ENCODE data around the gene TCFL5.

DNA sequence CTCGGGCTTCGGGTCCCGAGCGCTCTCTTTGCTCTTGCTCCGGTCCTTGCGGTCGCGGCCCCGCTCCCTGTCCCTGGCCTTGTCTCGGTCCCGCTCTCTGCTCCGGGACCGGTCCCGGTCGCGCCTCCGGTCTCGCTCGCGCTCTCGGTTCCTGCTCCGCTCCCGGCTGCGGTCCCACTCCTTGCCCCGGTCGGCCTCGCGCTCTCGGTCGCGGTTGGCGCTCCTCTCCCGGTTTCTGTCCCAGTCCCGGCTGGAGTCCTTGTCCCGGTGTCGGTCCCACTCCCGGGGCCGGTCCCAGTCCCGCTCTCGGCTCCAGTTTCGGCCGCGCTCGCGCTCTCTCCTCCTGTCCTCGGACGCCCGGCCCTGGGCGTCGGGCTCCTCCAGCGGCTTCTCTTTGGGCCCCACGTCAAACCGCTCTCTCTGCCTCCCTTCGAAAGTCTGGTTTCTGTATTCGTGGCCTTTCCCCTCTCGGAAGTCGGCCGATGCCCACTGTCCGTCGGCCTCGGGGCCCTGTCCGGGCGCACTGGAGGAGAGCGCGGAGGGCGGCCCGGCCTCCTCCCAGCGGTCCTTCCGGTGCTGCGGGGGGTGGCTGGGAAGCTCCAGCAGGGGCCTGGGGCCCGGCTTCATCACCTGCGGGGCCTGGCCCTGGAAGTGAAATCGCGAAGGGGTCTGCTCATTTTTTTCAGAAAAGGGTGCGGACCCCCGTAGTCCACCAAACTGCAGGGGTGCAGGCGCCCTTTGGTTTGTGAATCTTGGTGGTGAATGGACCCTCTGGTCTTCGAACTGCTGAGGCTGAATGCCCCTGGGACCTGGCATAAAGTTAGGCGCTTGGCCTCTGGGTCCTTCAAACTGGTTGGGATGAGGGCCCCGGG lies 17.9 kb upstream of the TCFL5 start:
- TF ChIP-seq, protein P1, sequence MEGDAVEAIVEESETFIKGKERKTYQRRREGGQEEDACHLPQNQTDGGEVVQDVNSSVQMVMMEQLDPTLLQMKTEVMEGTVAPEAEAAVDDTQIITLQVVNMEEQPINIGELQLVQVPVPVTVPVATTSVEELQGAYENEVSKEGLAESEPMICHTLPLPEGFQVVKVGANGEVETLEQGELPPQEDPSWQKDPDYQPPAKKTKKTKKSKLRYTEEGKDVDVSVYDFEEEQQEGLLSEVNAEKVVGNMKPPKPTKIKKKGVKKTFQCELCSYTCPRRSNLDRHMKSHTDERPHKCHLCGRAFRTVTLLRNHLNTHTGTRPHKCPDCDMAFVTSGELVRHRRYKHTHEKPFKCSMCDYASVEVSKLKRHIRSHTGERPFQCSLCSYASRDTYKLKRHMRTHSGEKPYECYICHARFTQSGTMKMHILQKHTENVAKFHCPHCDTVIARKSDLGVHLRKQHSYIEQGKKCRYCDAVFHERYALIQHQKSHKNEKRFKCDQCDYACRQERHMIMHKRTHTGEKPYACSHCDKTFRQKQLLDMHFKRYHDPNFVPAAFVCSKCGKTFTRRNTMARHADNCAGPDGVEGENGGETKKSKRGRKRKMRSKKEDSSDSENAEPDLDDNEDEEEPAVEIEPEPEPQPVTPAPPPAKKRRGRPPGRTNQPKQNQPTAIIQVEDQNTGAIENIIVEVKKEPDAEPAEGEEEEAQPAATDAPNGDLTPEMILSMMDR (IDR thresholded peaks at IDR 0.05) = no peak
- TF ChIP-seq POLR2A (IDR thresholded peaks at IDR 0.05) = no peak

Data from esophagus squamous epithelium (tissue), 4 donors.